Osteoblast (primary cell): ENCODE measurements around the gene DGKB. TPM values are rescaled to one million over a fixed set of nuclear protein-coding genes. Genes with fewer than 3 reads are reported as not detected.

ENCODE experiments used
- DNase-seq: peaks from one replicate; pipeline ENCODE4 v3.0.0; 2011; ENCODE audit warnings: low spot score, mixed read lengths; ENCODE audit not compliant: insufficient read length; ENCODE audit errors: missing footprints
- H2AFZ ChIP-seq: 2 replicates; pipeline ENCODE4 v1.6.0; 2011; ENCODE audit warnings: mild to moderate bottlenecking, low read length
- H3K27ac ChIP-seq: 2 replicates; pipeline ENCODE4 v1.5.1; 2011; ENCODE audit warnings: mild to moderate bottlenecking, low read depth, low read length, moderate library complexity
- H3K27me3 ChIP-seq: 2 replicates; pipeline ENCODE4 v1.6.0; 2012; ENCODE audit warnings: mild to moderate bottlenecking, control low read depth, inconsistent platforms, low read length, moderate library complexity; ENCODE audit not compliant: insufficient read depth
- H3K36me3 ChIP-seq: 2 replicates; pipeline ENCODE4 v1.5.1; 2011; ENCODE audit warnings: mild to moderate bottlenecking, low read length, control low read depth, moderate library complexity; ENCODE audit not compliant: insufficient read depth
- H3K4me1 ChIP-seq: 2 replicates; pipeline ENCODE4 v1.5.1; 2011; ENCODE audit warnings: mild to moderate bottlenecking, low read length, control low read depth, moderate library complexity; ENCODE audit not compliant: insufficient read depth
- H3K4me2 ChIP-seq: 2 replicates; pipeline ENCODE4 v1.6.0; 2011; ENCODE audit warnings: mild to moderate bottlenecking, low read length; ENCODE audit not compliant: insufficient read depth
- H3K4me3 ChIP-seq: fragments of 200-600 bp; sonication (generic); 3 replicates; pipeline ENCODE4 v1.5.1; 2012; ENCODE audit warnings: mild to moderate bottlenecking, low read length, inconsistent platforms; ENCODE audit not compliant: insufficient read depth
- H3K79me2 ChIP-seq: 2 replicates; pipeline ENCODE4 v1.6.0; 2012; ENCODE audit warnings: mild to moderate bottlenecking, low read length, control low read depth, inconsistent platforms; ENCODE audit not compliant: insufficient read depth
- H3K9me3 ChIP-seq: 2 replicates; pipeline ENCODE4 v1.5.1; 2011; ENCODE audit warnings: low read depth, low read length, control low read depth
- H4K20me1 ChIP-seq: 2 replicates; pipeline ENCODE4 v1.6.0; 2012; ENCODE audit warnings: mild to moderate bottlenecking, low read length, control low read depth; ENCODE audit not compliant: insufficient read depth
- total RNA-seq: library from RNA; depleted of rRNA; stranded (reverse); fragments of >200 nt; gene quantifications from 2 replicates; pipeline ENCODE4 v1.2.3, GENCODE V29; 2012
- TF ChIP-seq, protein P1 (sequence below): IDR thresholded peaks from 2 replicates; pipeline ENCODE4 v1.5.1; 2011; ENCODE audit warnings: mild to moderate bottlenecking, low read depth, low read length, moderate library complexity; ENCODE audit errors: extremely low read depth

DGKB gene
- total RNA-seq, 1 donor = 1.1 TPM

DNA sequence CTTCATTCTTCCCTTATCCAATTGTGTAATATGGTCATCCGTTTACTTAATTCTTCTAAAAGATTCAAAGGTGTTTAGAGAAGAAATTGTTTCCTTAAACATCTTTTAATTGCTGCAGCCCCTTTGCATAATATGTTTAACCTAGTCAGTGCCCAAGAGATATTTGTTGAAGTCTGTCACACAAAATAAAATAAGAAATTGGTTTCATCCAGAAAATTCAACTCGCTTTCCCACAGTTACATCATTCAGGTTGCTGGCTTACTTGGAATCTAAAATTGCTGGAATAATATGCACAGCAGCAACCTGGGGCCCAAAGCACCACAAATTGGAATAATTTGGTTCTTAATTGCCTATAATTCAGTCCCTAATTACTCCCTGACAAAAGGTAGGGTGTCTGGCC lies 758.0 kb downstream of the DGKB start:
- H3K4me2 ChIP-seq = no peak overlapping the region
- H2AFZ ChIP-seq = no peak overlapping the region
- no peak for DNase-seq
- no peaks in the 10 kb centered on the region for H3K79me2 ChIP-seq
- H3K36me3 ChIP-seq = no peaks in the 10 kb centered on the region
- no peaks in the 10 kb centered on the region for H3K27me3 ChIP-seq
- TF ChIP-seq, protein P1, sequence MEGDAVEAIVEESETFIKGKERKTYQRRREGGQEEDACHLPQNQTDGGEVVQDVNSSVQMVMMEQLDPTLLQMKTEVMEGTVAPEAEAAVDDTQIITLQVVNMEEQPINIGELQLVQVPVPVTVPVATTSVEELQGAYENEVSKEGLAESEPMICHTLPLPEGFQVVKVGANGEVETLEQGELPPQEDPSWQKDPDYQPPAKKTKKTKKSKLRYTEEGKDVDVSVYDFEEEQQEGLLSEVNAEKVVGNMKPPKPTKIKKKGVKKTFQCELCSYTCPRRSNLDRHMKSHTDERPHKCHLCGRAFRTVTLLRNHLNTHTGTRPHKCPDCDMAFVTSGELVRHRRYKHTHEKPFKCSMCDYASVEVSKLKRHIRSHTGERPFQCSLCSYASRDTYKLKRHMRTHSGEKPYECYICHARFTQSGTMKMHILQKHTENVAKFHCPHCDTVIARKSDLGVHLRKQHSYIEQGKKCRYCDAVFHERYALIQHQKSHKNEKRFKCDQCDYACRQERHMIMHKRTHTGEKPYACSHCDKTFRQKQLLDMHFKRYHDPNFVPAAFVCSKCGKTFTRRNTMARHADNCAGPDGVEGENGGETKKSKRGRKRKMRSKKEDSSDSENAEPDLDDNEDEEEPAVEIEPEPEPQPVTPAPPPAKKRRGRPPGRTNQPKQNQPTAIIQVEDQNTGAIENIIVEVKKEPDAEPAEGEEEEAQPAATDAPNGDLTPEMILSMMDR = no peak
- H3K27ac ChIP-seq = no peak overlapping the region
- H4K20me1 ChIP-seq = no peaks in the 10 kb centered on the region
- H3K4me3 ChIP-seq = no peak overlapping the region
- H3K4me1 ChIP-seq = no peaks in the 10 kb centered on the region
- H3K9me3 ChIP-seq = no peaks in the 10 kb centered on the region

DNA sequence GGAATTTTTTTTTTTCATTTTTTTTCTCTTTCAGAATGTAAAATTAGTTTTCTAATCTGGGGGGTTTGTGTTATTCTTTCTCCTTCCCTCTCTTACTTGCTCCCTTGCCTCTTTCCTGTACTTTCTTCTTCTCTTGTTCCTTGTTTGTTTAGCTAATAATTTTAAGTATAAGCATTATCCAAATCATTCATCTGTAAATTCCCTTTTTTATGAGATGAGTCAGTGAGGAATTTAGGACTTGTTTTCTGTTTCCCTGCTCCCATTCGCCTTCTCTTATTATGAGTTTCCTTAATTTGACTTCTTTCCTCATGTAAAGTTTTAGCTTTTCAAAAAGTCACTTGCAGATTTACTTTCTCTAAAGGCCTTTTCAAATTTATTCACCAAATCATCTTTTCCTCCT lies 758.4 kb downstream of the DGKB start:
- DNase-seq = no peak

DNA sequence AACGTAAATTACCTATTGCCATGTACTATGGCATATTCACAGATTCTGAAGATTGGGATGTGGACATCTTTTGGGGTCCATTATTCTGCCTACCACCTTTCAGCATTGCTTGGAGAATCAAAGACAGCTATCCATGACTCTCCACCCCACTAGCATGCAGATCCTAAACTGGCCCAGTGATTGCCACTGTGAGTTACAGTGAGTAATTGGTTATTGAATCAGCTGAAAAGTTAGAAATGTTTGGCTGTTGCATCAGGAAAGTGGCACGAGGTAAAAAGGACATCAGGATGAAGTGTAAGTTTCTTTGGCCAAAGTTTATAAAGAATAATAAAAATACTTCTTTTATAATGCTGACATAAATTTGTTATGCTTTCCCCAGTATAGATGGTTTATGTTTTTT lies 764.9 kb downstream of the DGKB start:
- H3K4me1 ChIP-seq = no peaks in the 10 kb centered on the region
- no peaks in the 10 kb centered on the region for H3K9me3 ChIP-seq
- no peaks in the 10 kb centered on the region for H3K79me2 ChIP-seq
- H2AFZ ChIP-seq = no peak overlapping the region
- H4K20me1 ChIP-seq = no peaks in the 10 kb centered on the region
- peak; percentile 6 for DNase-seq
- H3K27ac ChIP-seq = no peak overlapping the region
- no peak overlapping the region for H3K4me3 ChIP-seq
- no peak overlapping the region for H3K4me2 ChIP-seq
- no peaks in the 10 kb centered on the region for H3K36me3 ChIP-seq
- H3K27me3 ChIP-seq = no peaks in the 10 kb centered on the region
- TF ChIP-seq, protein P1 = no peak

More for the DNA sequence above, 758.4 kb downstream of the DGKB start:
- H3K9me3 ChIP-seq = no peaks in the 10 kb centered on the region
- H3K4me1 ChIP-seq = no peaks in the 10 kb centered on the region
- H3K36me3 ChIP-seq = no peaks in the 10 kb centered on the region
- H2AFZ ChIP-seq = no peak overlapping the region
- H3K4me3 ChIP-seq = no peak overlapping the region
- H3K79me2 ChIP-seq = no peaks in the 10 kb centered on the region
- H3K27ac ChIP-seq = no peak overlapping the region
- H3K4me2 ChIP-seq = no peak overlapping the region
- TF ChIP-seq, protein P1 = no peak
- no peaks in the 10 kb centered on the region for H3K27me3 ChIP-seq
- no peaks in the 10 kb centered on the region for H4K20me1 ChIP-seq

DNA sequence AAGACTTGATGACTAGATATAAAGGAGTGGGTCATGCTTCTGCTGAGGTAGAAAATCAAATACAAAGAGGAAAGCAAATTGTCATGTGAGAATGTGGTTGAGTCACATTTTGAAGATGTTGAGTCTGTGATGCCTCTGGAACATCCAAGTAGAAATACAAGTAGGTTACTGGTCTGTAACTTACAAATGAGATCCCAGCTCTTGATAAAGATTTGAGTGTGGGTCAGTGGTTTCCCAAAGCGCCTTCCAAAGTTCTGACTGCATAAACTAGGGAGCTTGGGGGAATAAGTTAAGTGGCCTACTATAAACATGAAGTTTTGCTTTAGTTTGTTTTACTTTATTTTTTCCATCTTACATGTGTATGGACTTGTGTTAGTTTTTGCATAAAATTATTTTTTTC lies 768.8 kb downstream of the DGKB start:
- no peak for DNase-seq
- H3K4me1 ChIP-seq = no peaks in the 10 kb centered on the region
- no peaks in the 10 kb centered on the region for H3K27me3 ChIP-seq
- H2AFZ ChIP-seq = no peak overlapping the region
- no peak overlapping the region for H3K27ac ChIP-seq
- no peak overlapping the region for H3K4me2 ChIP-seq
- no peaks in the 10 kb centered on the region for H3K9me3 ChIP-seq
- H4K20me1 ChIP-seq = no peaks in the 10 kb centered on the region
- TF ChIP-seq, protein P1 = no peak
- no peak overlapping the region for H3K4me3 ChIP-seq
- H3K36me3 ChIP-seq = no peaks in the 10 kb centered on the region
- H3K79me2 ChIP-seq = no peaks in the 10 kb centered on the region
